Measurements from ENCODE around the gene ASPSCR1. TPM values are rescaled to one million over a fixed set of nuclear protein-coding genes. Genes with fewer than 3 reads are reported as not detected.

The ASPSCR1 gene
- total RNA-seq, 4 donors from 2014 or later = 21.0 to 61.7 (median 41.3) TPM

- intact Hi-C loops (cut with DNase I; ENCODE audit: low total_unique reads) = loop anchor here (2.0 kb wide), 1 partner anchor 62 kb away; no protein-coding TSS in a partner anchor
- no peak overlapping the region for H3K27ac ChIP-seq
- H3K9me3 ChIP-seq = no peaks in the 10 kb centered on the region
- H3K4me1 ChIP-seq = peaks cover 20 to 42% (median 34%) of the 10 kb centered on the region in 4 donors
- no peak for TF ChIP-seq POLR2A (IDR thresholded peaks at IDR 0.05)
- no peak for DNase-seq
- no peaks in the 10 kb centered on the region for H3K27me3 ChIP-seq
- no peak overlapping the region for H3K4me3 ChIP-seq
- in situ Hi-C loops (cut with MboI; ENCODE audit: low pct_ligation_motif_present in 1 of 4, low pct_unique_long_range_greater_than_20kb in 1 of 4, low sequenced_read_pairs in 3 of 4) = no loop called here
- 75 to 87% methylated on average over 3 to 14 of the region's 14 CpGs for WGBS, 2 donors (ENCODE audit: low coverage in 1 of 2)
- H3K36me3 ChIP-seq = no peaks in the 10 kb centered on the region
Observed at GRCh38 chr17:82020572-82021106, 43.2 kb downstream of the ASPSCR1 start.

GRCh38 chr17:82021107-82021899 lies 43.9 kb downstream of the ASPSCR1 start:
- 15% methylated on average over 17 of the region's 25 CpGs; no CpG with 5 or more reads in 1 of the 2 donors for WGBS, 2 donors (ENCODE audit: low coverage in 1 of 2)
- Histone ChIP-seq H3K4me3 (peak overlapping the region in 2 of 4 donors; percentile 71 to 95), H3K27ac (peak overlapping the region; percentile 82 to 89 (median 84)), H3K9me3 (no peaks in the 10 kb centered on the region), H3K36me3 (no peaks in the 10 kb centered on the region), H3K27me3 (no peaks in the 10 kb centered on the region), H3K4me1 (peaks cover 20 to 42% (median 34%) of the 10 kb centered on the region in 4 donors)
- in situ Hi-C loops (cut with MboI; ENCODE audit: low pct_ligation_motif_present in 1 of 4, low pct_unique_long_range_greater_than_20kb in 1 of 4, low sequenced_read_pairs in 3 of 4) = no loop called here
- peak; percentile 80 for DNase-seq
- intact Hi-C loops (cut with DNase I; ENCODE audit: low total_unique reads) = loop anchor here (2.0 kb wide), 1 partner anchor 63 kb away; no protein-coding TSS in a partner anchor
- no peak for TF ChIP-seq POLR2A (IDR thresholded peaks at IDR 0.05)
- peak; percentile 59 to 87 (median 75) for TF ChIP-seq CTCF (IDR thresholded peaks at IDR 0.05)

- in situ Hi-C loops (cut with MboI; ENCODE audit: low pct_ligation_motif_present in 1 of 4, low pct_unique_long_range_greater_than_20kb in 1 of 4, low sequenced_read_pairs in 3 of 4) (no loop called here), intact Hi-C loops (cut with DNase I; ENCODE audit: low total_unique reads) (loop anchor here (2.0 kb wide), 1 partner anchor 63 kb away; no protein-coding TSS in a partner anchor)
- Histone ChIP-seq H3K36me3 (no peaks in the 10 kb centered on the region), H3K4me3 (peak overlapping the region; percentile 61 to 95 (median 70)), H3K4me1 (peaks cover 20 to 42% (median 34%) of the 10 kb centered on the region in 4 donors), H3K9me3 (no peaks in the 10 kb centered on the region), H3K27me3 (no peaks in the 10 kb centered on the region), H3K27ac (peak overlapping the region; percentile 82 to 89 (median 84))
- TF ChIP-seq POLR2A (IDR thresholded peaks at IDR 0.05) (no peak), EP300 (IDR thresholded peaks at IDR 0.05; ENCODE audit: low read depth) (no peak), POLR2AphosphoS5 (IDR thresholded peaks at IDR 0.05) (no peak)
- WGBS, 2 donors (ENCODE audit: low coverage in 1 of 2) = 7% methylated on average over 6 of the region's 10 CpGs; no CpG with 5 or more reads in 1 of the 2 donors
- DNase-seq = peak; percentile 42
Observed at GRCh38 chr17:82021900-82022309, 44.5 kb downstream of the ASPSCR1 start.

- intact Hi-C loops (cut with DNase I; ENCODE audit: low total_unique reads) = no loop called here
- Histone ChIP-seq H3K9me3 (no peaks in the 10 kb centered on the region), H3K36me3 (no peaks in the 10 kb centered on the region), H3K4me1 (peaks cover 20 to 42% (median 34%) of the 10 kb centered on the region in 4 donors), H3K27me3 (no peaks in the 10 kb centered on the region), H3K4me3 (peak within 1 kb of the TSS; percentile 69 to 95 (median 84)), H3K27ac (peak within 1 kb of the TSS; percentile 82 to 89 (median 84))
- 1% methylated on average over 32 of the region's 64 CpGs; no CpG with 5 or more reads in 1 of the 2 donors for WGBS, 2 donors (ENCODE audit: low coverage in 1 of 2)
- in situ Hi-C loops (cut with MboI; ENCODE audit: low pct_ligation_motif_present in 1 of 4, low pct_unique_long_range_greater_than_20kb in 1 of 4, low sequenced_read_pairs in 3 of 4) = no loop called here
- DNase-seq = no peak
- TF ChIP-seq CTCF (IDR thresholded peaks at IDR 0.05) = no peak
- no peak for TF ChIP-seq EP300 (IDR thresholded peaks at IDR 0.05; ENCODE audit: low read depth)
- TF ChIP-seq POLR2AphosphoS5 (IDR thresholded peaks at IDR 0.05) = peak; percentile 62 to 87 (median 81)
- TF ChIP-seq POLR2A (IDR thresholded peaks at IDR 0.05) = peak; percentile 80
Observed at GRCh38 chr17:82022310-82022980, 45.0 kb downstream of the ASPSCR1 start, which contains the start of gene CENPX. CENPX (minus strand) TSS chr17:82022878; CDS start chr17:82022861, 17 bp downstream.

Measured in transverse colon (tissue), 4 donors.